Measurements from ENCODE around the gene PRSS56.

DNA sequence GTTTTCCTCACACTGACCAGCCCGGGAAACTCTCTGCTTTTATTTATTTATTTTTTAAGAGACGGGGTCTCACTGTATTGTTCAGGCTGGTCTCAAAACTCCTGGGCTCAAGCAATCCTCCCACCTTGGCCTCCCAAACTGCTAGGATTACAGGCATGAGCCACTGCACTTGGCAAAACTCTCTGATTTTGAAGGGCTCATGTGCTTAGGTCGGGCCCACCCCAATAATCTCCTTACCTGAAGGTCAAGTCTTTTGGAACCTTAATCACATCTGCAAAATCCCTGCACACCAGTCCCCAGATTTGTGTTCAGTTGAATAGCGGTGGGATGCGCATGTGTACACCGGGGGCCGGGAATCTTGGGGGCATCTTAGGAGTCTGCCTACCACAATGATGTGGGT lies 24.9 kb upstream of the PRSS56 start:
- no peak for TF ChIP-seq CTCF (IDR thresholded peaks at IDR 0.05)
- TF ChIP-seq ZFX (IDR thresholded peaks at IDR 0.05; ENCODE audit: borderline replicate concordance) = no peak
